Stimulated activated CD8-positive, alpha-beta memory T cell treated with anti-CD3 and anti-CD28 coated beads, Interleukin-2, amount 100 ng/mL, for 48 hours (primary cell): ENCODE results near the gene PRRX1.

Experiments used
- DNase-seq, 2 donors: peaks; one replicate each; pipeline ENCODE4 v3.0.0-alpha.2; 2020; ENCODE audit warnings: low read depth in 2 of 2

The PRRX1 gene

DNA sequence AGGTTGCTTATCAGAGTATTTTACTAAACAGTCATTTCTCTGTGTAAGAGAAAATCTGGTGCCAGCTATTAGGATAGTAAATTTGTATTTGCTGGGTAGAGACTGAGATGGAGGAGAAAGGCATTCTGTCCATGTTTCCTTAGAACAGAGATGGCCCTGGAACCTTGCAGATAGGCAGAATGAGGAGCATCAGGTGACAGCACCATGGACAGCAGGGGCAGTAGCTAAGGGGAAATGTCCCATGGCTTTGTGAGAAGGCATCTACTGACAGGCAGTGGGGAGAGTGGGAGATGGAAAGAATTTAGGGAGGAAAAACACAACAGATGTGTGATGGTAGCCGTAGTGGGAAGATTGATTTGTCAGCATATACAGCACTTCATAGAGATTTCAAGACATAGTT, 105.0 kb downstream of the PRRX1 start:
- no peak for DNase-seq

DNA sequence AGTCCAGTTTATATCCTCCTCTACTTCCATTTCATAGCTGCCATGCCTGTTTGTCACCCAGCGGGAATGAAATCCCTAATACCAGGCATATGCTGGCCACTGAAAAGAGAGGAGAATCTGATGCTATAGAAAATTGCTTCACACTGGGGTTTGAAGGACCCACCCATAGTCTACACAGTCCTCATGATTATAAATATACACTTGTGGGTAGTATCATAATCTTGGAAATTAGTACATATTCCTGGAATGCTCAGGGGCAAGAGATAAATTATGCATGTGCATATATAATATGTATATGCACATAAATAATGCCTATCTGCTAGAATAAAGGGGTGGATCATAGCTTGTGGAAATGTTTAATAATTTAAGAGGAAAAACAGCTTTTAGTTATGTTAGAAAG, 105.8 kb downstream of the PRRX1 start:
- no peak for DNase-seq

DNA sequence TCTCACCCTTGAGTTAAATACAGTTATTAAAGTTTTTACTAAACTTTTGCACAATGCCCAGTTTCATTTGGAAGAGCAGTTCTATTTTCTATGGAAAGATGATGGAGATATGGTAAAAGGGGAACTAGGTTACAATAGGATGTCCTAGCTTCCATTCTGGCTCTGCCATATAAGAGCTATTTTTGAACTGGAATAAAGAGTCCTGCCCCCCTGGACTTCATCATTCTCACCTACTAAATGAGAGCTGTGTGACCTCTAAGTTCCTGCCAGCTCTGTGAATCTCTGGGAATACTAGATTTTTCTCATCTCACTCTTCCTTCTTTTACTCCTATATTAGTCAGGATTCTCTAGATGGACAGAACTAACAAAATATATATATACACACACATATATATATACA, 106.3 kb downstream of the PRRX1 start:
- DNase-seq: no peak

DNA sequence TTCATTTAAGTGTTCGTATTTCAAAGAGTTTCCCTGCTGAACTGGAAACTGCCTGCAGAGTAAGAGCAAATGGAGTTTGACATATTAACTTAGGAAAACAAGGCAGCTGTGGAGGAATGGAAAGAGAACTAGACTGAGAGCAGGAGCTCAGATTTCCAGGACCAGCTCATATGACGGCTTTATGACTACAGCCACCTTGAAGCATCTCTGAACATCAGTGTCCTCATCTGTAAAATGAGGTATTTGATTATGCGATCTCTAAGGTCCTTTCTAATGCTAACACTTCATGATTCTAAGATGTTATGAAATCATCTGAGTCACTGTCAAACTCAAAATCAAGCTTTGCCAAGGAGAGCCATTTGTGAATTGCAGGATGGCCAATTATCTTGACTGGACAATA, 112.3 kb downstream of the PRRX1 start:
- no peak for DNase-seq

DNA sequence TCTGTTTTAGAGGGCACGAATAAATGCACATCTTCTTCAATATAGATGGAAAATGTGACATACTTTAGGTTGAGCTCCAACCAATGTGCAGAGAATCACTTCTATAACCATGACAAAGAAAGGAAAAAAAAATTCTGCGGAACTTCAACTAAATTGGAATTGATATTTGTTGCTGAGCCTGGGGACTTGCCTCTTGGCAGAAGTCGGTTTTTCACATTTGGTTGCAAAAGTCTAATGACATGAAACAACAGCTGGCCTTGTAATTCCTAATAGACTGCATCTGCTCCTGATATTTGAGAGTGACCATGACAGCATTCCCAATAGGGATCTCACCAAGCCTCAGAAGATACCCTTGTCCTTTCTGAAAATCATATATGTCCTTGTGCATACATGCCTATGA, 112.8 kb downstream of the PRRX1 start:
- no peak for DNase-seq
